ENCODE data around the gene WDR76.
"Not testable (repeated sequence)": the region's sequence is repeated elsewhere in the genome, so short reads cannot be mapped to it uniquely, and the experiment has no call there.

DNA sequence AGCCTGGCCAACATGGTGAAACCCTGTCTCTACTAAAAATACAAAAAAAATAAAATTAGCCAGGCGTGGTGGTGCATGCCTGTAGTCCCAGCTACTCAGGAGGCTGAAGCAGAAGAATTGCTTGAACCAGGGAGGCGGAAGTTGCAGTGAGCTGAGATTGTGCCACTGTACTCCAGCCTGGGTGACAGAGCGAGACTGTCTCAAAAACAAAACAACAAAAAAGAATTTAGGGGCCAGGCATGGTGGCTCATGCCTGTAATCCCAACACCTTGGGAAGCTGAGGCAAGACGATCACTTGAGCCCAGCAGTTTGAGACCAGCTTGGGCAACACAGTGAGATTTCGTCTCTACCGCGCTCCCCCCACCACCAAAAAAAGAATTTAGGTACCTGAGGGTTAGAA, 24.1 kb upstream of the WDR76 start:
- not testable (repeated sequence) for TF ChIP-seq EP300, POLR2AphosphoS5 (IDR thresholded peaks at IDR 0.05)

Data from gastroesophageal sphincter (tissue), 2 donors.